GM15510 (cell line): ENCODE measurements around the gene SERPINA9.

Source experiments
- POLR2A ChIP-seq: IDR thresholded peaks from 3 replicates; pipeline ENCODE4 v1.6.1; 2011; ENCODE audit warnings: borderline replicate concordance; ENCODE audit not compliant: insufficient read length; ENCODE audit errors: extremely low read depth

SERPINA9 gene

DNA sequence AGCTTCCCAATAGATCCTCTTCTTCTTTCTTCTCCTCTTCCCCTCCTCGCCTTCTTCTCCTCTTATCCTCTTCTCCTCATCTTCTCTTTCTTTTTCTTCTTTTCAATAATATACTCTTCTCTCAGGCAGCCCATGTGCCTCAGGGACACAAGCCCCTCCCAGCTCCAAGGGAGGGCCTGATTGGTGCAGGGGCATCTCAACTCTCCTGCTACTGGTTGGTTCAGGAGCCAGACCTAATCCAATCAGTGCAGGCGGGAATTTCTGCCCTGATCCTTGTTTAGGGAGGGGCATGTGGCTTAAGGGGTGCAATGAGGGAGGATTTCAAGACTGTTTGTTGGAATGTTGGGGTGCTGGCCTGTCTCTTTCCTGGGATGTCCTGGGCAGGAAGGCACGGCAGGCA is 24.3 kb upstream of the SERPINA9 start:
- no peak for TF ChIP-seq POLR2A

DNA sequence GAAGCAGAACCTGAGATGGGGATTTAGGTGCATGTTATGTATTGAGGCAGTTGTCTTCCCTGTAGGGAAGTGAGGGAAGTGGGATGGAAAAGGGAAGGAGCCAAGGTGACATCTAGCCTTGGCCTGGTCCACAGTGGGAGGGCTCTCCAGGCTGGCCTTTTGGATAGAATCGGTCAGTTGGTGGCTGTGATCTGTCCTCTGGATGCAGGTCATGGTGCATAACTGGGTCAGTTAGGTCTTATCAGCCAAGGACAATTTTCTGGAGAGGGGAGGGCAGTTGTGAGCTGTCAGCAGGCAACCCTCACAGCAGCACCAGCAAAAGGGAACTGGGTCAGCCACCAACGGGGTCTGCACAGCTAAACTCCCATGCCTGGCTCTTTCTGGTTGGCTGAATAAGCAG is 23.7 kb upstream of the SERPINA9 start:
- TF ChIP-seq POLR2A: no peak

DNA sequence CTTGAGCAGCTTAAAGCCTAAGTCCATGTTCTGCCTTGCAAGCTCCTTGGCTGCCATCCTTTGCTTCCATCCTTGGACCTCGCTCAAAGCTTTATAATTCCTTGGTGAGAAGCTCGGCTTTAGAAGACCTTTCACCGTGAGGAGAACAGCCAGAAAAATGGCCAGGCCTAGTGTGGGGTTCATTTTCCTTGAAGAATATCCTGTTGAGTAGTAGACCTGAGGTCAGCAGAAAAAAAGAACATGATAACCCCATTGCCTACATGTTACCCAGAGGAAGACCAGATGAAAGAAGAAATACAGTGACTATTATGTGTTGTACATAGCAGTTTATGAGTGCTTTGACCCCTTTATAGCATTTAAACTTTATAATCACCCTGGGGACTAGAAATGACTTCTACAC is 22.2 kb upstream of the SERPINA9 start:
- no peak for TF ChIP-seq POLR2A

DNA sequence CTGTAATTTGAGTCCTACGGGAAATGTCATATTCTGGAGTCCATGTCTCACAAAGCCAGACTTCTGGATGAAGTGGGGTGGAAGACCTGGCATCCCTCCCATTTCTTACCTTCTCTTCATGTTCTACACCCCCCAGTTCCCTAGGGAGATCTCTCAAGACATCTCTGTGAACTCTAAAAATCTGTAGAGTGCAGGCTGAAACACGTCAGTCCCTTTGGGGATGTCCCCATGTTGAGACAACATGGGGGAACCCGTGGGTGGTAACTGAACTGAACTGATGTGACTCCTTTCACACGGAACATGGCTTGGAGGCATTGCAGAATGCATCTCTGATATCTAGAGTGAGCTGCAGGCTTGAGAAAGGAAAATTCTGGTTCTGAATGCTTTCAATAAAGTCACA is 18.1 kb upstream of the SERPINA9 start:
- TF ChIP-seq POLR2A: no peak

DNA sequence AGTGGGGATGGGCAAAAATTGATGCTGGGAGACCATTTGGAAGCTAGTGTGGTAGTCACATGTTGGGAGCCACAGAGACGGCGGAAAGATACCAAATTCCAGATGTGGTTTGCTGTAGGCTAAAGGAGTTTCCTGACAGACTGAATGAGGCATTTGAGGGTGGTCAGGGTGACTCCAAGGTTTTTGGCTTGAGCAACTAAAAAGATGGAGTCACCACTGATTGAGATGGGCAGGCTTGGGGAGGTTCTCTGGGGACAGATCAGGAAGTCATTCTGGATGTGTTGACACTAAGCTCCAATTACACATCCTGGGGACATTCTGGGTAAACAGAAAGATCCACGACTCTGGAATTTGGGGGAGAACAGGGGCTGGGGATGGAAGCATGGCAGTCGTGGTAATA is 15.5 kb upstream of the SERPINA9 start:
- TF ChIP-seq POLR2A: no peak

DNA sequence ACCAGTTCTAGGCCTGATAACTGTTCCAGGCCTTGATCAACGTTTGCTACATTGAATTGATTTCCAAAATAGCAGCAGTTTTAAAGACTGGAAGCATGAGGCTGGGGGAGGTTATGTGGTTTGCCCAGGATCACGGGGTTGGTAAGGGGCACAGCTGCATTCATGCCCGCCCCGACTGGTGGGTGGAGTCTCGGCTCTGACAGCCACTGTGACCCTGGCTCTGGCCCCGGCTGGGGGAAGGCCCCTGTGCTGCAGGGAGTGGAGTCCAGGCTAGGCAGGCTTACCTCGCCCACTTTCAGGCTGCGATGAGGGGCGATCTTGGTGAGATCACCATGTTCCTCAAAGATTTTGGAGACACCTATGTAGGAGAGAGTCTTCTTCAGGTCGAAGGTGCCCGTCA is 13.3 kb upstream of the SERPINA9 start:
- no peak for TF ChIP-seq POLR2A

DNA sequence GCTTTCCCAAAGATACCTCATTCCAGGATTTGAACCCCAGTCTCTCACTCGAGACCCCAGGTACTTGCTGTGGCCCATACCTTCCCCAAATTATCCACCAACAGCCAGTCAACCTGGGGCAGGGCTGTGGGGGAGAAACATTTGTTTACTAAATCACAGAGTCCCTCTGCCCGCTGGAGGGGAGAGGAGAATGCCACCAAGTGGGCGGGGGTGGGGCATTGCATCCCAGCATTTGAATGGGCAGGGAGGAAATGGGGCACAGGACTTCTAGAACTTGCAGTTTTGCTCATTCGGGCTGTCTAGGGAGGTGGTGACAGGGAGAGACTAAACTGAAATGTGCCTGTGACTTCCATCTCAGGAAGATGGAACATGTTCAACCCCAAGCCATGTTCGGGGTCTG is 10.9 kb upstream of the SERPINA9 start:
- no peak for TF ChIP-seq POLR2A

DNA sequence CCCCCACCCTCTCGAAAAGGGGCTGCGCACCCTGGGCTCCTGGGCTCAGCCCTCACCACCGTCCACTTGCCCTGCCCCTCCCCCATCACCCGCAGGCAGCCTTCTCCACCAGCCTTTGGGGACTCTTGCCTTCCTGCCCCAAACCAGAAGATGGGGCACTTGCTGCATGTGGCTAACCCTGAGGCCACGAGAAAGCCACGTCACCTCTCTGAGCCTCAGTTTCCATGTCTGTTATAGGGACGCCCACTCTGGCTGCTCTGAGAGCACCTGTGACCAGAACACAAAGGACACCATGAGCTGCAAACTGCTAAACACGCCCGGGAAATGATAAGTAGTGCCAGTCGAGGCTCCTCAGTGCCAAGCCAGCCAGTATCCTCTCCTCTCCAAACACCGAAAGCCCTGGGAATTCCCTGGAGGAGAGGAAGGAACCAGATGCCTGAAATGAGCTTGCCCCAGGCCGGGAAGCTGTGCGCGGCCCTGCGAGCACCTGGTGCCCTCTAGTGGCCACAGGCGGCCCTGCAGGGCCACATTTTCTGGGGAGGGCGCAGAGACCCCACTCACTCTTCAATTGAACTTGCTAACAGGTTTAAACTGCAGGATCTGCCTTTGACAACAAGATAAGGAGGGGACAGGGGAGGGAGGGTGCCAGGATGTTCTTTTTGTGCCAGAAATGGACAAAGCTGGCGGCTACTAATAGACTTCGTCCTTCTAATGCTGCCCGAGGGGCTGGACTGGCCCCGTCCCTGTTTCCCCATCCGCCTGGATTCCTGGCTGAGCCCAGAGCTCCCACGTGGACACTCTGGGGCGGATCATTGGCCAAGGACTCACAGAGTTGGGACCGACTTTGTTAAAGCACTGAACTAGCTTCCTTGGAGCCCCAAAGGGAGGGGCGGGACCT is 10.2 kb upstream of the SERPINA9 start:
- no peak for TF ChIP-seq POLR2A

DNA sequence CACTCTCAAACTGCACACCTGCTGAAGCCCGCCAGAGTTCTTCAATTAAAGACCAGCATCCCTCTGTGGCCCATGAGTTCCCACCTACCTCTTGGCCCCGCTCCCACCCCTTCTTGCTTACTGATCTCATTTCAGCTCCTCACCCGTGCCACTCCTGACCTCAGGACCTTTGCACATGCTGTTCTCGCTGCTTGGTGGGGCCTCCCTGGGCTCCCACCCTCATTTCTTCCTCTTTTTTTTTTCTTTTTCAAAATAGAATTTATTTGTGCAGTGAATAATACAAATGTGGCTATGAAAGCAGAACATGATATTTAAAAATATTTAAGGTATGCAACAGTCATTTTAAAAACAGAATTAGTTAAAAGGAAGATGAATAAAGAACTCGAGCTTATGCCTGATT is 8.5 kb upstream of the SERPINA9 start:
- no peak for TF ChIP-seq POLR2A

DNA sequence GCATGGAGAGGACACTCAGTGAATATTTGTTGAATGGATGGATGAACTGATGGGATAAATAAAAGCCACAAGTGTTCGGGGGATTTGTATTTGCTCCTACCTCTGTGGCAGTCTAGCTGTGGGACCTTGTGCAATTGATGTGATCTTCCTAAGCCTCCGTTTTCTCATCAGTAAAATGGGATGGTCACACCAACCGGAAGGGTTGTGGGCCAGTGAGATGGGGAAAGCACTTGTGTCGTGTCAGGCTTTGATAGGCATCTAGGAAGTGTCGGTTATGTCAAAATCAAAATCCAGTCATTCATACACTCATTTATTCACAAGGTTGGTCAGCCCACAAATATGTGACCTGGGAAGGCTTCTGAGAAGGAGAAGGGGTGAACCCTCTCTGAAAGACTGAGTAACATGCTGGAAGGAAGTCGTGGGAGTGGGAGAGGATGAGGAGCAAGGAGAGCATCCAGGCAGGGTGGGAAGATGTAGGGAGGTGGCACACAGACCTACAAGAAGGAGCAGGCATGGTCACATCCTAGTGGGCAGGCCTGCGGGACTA is 7.8 kb upstream of the SERPINA9 start:
- no peak for TF ChIP-seq POLR2A

DNA sequence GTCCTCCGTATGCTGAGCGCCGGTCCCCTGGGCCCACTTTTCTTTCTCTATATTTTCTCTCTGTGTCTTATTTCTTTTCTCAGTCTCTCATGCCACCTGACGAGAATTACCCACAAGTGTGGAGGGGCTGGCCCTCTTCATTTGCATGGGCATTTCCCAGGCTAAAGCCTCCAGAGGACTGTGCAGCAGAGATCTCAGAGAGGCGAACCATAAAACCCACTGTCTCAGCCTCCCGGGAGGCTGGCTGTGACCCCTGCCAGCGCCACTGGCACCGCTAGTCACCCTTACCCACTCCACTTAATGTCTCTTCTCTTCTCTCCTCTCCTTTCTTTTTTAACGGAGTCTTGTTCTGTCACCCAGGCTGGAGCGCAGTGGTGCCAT is 7.1 kb upstream of the SERPINA9 start:
- no peak for TF ChIP-seq POLR2A

DNA sequence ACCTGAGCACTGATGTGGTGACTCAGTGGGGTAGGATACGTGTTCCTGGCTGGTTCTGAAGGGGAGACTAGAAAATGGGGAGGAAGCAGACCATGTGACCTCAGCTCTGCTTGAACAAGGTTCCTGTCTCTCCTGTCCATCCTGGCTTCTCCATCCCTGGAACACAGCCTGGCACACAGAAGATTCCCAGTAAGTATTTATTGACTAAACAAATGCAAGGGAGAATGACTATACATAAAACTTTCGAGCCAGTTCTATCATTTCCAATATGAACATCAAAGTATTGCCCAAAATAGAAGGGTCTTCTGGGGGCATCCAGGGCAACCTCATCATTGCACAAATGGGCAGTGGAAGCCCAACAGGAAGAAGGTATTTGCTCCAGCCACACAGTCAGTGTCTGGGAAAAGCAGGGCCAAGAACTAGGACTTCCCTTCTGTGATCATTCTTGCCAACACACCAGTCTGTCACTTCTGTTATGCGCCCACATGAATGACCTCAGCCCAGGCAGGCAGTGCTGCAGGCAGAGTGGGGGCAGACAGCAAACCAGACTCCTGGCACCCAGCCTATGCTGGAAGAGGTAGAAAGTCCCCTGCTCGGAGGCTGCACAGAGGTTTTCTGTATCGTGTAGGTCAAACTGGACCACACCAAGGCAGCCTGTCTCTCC is 5.6 kb upstream of the SERPINA9 start:
- no peak for TF ChIP-seq POLR2A

DNA sequence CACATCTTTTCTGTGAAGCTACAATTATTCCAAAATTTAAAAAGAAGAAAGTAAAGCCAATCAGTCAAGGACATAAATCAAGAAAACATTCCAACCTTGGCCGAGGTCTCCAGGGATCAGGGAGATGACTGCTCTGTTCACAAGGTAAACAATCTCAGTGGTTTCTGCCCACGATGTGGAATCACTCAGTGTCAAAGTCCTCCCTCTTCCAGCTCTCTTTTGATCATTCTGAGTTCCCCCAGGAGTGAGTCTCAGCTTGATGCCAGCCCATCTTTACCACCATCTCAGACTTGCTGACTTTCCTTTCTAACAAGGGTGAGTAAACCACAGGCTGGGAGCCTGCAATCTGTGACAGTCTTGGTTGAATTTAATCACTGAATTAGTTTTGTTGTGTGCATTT is 4.8 kb upstream of the SERPINA9 start:
- TF ChIP-seq POLR2A: no peak

DNA sequence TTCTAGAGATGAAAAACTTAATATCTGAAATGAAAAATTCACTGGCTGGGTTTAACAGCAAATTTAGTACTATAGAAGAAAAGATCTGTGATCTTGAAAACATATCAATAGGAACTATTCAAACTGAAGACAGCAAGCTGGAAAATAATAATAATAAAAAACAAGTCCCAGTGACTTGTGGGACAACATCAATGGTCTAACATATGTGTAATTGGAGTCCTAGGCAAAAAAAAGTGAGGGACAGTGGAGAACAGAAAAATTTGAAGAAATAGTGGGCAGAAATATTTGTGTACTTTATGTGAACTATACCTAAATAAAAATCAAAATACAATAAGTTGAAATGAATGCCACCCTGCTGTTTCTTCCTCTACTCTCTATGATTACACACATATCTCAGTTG is 2.4 kb upstream of the SERPINA9 start:
- no peak for TF ChIP-seq POLR2A

DNA sequence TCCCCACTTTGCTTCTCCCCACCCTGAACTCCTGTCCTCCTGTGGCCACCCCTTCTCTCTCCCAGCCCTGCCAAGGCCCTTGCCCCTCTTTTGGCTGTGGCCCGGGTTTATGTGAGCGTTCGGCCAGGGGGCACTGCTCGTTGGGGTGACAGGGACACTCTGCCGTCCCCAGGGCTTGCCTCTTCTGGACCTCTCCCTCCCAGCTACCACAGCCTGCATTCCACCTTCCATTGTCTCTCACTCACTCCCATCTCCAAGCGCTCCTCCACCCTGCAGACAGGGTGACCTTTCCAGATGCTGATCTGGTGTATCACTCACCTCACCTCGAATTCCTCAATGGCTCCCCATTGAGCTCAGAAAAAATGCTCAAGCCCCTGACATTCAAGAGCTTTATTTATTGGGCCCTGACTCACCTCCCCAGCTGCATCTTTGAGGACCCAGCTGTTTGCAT is 1.4 kb downstream of the SERPINA9 start:
- no peak for TF ChIP-seq POLR2A

DNA sequence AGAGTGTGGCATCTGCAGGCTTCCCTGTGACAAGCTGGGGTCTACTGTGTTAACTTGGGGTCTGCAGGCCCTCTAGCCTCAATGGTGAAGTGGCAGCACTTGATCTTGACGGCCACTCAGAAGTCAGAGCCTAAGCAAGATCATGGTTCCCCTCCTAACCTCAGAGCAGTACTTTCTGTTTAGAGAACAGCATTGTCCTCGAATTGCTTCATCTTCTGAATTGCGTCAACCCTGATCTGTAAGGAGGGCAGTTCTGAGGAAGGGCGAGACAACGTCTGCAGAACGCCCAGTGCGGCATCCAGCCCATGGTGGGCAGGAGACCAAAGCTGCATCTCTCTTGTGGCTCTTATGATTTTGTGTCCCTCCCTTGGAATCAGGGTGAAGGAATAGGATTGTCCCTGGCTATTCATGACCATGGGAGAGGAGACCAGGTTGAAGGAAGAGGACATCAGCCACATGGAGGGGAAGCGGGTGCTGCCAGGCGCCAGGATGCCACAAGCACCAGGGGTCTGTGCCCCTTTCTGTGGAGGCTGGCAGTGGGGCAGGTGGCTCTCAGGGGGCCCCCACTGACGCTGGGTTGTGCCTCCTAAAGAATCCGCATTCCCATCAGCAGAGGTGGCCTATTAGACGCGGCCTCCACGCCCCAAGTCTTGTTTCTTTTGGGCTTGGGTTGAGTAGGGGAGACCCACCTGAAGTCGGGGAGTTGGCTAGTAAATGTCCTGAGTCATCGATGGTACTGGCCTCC is 2.2 kb downstream of the SERPINA9 start:
- TF ChIP-seq POLR2A: no peak

DNA sequence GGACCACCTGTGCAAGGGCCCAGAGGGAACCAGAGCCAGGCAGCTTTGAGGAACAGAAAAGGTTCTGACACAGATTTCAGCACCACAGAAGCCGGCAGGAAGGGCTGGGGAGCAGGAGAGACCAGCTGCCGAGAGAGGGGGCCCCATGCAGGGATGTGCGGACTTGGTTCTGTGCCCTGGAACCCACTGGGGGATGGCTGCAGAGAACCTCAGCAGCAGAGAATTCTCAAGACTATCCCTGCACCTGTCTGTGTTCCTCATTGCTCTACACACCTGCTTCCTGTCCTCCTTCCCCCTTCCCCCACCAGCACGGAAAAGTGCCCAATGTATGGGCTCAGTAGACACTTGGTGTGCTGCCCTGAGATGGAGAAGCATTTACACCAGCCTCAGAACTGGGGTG is 3.2 kb downstream of the SERPINA9 start:
- TF ChIP-seq POLR2A: no peak
